ENCODE measurements around the gene TIMMDC1. TPM values are rescaled to one million over a fixed set of nuclear protein-coding genes. Genes with fewer than 3 reads are reported as not detected.

Gene TIMMDC1
- total and polyA plus RNA-seq, 10 donors: 33.0 to 85.7 (median 71.4) TPM

DNA sequence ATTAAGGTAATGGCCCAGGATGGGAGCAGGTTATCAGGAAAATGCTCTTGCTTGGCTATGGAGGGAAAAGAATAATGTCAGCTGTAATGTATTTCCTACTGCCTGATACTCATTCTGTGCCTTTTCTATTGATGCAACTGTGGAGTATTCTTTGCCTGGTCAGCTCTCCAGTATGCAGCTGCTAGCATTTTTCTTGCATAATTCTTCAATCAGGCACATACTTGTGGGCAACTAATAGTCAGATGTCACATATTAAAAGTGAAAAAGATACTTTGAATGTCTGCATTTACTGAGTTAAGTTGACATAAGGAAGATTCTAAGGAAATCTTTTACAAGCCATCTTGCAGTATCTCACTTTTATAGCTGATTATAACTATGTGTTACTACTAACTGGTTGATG is 31.5 kb downstream of the TIMMDC1 start:
- Histone ChIP-seq H3K9me3 (no peaks in the 10 kb centered on the region), H3K4me3 (no peak overlapping the region), H3K36me3 (peaks cover 0 to 34% (median under 1%) of the 10 kb centered on the region in 6 donors), H3K4me1 (peaks cover 0 to 4% (median 0%) of the 10 kb centered on the region in 6 donors), H3K27ac (no peak overlapping the region), H3K27me3 (replicated peaks in 1 of 7) (no peaks in the 10 kb centered on the region)
- no peak for DNase-seq
- intact Hi-C loops (cut with DNase I; ENCODE audit: low total_unique reads): no loop called here
- no peak for TF ChIP-seq POLR2AphosphoS5 (IDR thresholded peaks at IDR 0.05)
- TF ChIP-seq, protein P1, sequence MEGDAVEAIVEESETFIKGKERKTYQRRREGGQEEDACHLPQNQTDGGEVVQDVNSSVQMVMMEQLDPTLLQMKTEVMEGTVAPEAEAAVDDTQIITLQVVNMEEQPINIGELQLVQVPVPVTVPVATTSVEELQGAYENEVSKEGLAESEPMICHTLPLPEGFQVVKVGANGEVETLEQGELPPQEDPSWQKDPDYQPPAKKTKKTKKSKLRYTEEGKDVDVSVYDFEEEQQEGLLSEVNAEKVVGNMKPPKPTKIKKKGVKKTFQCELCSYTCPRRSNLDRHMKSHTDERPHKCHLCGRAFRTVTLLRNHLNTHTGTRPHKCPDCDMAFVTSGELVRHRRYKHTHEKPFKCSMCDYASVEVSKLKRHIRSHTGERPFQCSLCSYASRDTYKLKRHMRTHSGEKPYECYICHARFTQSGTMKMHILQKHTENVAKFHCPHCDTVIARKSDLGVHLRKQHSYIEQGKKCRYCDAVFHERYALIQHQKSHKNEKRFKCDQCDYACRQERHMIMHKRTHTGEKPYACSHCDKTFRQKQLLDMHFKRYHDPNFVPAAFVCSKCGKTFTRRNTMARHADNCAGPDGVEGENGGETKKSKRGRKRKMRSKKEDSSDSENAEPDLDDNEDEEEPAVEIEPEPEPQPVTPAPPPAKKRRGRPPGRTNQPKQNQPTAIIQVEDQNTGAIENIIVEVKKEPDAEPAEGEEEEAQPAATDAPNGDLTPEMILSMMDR (IDR thresholded peaks at IDR 0.05 in 8 of 11, conservative IDR thresholded peaks at IDR 0.05 in 3 of 11): no peak
- no peak for TF ChIP-seq POLR2A (IDR thresholded peaks at IDR 0.05)

DNA sequence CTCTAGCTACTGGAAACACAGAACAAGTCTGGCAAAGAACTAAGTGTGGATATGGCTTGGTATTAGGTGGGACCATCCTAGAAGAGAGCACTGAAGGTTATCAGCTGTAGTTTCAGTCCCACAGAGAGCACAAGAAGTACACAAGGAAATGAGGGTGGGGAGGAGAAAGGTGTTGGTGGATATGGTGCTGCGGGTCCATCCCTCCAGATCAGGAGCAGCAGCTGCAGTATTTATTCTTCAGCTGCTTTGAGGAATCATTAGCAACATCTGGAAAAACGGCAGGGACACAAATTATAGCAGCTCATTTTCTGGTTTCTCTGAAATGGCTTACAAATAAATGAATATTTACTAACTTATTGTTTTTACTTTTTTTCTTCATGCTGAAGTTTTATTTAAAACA is 32.1 kb downstream of the TIMMDC1 start:
- Histone ChIP-seq H3K36me3 (peaks cover 0 to 31% (median 0%) of the 10 kb centered on the region in 6 donors), H3K4me3 (no peak overlapping the region), H3K27me3 (replicated peaks in 1 of 7) (no peaks in the 10 kb centered on the region), H3K27ac (no peak overlapping the region), H3K4me1 (no peaks in the 10 kb centered on the region), H3K9me3 (no peaks in the 10 kb centered on the region)
- 73 to 94% (median 88%) methylated on average over 2 of the region's 2 CpGs for WGBS, 5 donors
- intact Hi-C loops (cut with DNase I; ENCODE audit: low total_unique reads): no loop called here
- DNase-seq: no peak
- TF ChIP-seq POLR2AphosphoS5 (IDR thresholded peaks at IDR 0.05) (no peak), POLR2A (IDR thresholded peaks at IDR 0.05) (no peak)
- TF ChIP-seq, protein P1 (IDR thresholded peaks at IDR 0.05 in 8 of 11, conservative IDR thresholded peaks at IDR 0.05 in 3 of 11): no peak

DNA sequence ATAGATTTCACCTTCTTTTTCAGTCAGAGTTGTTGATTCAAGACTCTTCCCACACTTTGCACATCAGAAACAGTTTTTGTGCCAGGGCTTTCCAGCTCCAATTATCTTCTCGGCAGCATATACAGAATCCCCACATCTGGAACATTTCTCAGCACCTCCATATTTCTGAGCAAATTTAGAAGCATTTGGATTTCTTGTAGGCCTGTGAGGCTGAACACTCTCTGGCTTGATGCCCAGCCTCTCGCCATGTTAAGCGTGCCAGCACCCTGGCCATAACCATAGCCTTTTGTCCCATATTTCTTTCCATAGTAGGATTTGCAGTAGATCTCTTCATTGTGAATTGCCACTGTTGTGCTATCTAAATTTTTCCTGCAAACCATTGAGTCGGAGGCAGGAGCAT is 32.8 kb downstream of the TIMMDC1 start:
- DNase-seq: no peak
- TF ChIP-seq POLR2A (IDR thresholded peaks at IDR 0.05): no peak
- TF ChIP-seq, protein P1 (IDR thresholded peaks at IDR 0.05 in 8 of 11, conservative IDR thresholded peaks at IDR 0.05 in 3 of 11): no peak
- TF ChIP-seq POLR2AphosphoS5 (IDR thresholded peaks at IDR 0.05): no peak
- peaks cover 0 to 26% (median 0%) of the 10 kb centered on the region in 6 donors for H3K36me3 ChIP-seq
- no peak overlapping the region for H3K27ac ChIP-seq
- no peaks in the 10 kb centered on the region for H3K4me1 ChIP-seq
- H3K27me3 ChIP-seq (replicated peaks in 1 of 7): no peaks in the 10 kb centered on the region
- intact Hi-C loops (cut with DNase I; ENCODE audit: low total_unique reads): no loop called here
- H3K4me3 ChIP-seq: no peak overlapping the region
- H3K9me3 ChIP-seq: no peaks in the 10 kb centered on the region
- 94 to 99% (median 98%) methylated on average over 4 of the region's 4 CpGs for WGBS, 5 donors

DNA sequence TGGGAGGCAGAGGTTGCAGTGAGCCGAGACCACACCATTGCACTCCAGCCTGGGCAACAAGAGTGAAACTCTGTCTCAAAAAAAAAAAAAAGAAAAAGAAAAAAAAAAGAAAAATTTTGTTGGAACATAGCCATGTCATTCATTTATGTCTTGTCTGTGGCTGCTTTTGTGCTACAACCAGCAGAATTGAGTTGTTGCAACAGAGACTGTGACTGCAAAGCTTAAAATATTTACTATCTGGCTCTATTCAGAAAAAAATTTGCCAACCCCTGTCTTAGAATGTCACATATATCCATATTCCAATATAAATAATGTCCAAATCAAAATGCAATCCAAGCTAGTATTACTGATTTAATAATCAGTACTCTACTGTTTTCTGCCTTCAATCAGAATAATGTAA is 35.9 kb downstream of the TIMMDC1 start:
- DNase-seq: no peak
- peaks cover 0 to 14% (median 0%) of the 10 kb centered on the region in 6 donors for H3K36me3 ChIP-seq
- intact Hi-C loops (cut with DNase I; ENCODE audit: low total_unique reads): no loop called here
- no peak for TF ChIP-seq POLR2AphosphoS5 (IDR thresholded peaks at IDR 0.05)
- no peak for TF ChIP-seq POLR2A (IDR thresholded peaks at IDR 0.05)
- TF ChIP-seq, protein P1 (IDR thresholded peaks at IDR 0.05 in 8 of 11, conservative IDR thresholded peaks at IDR 0.05 in 3 of 11): no peak
- no peak overlapping the region for H3K27ac ChIP-seq
- no peaks in the 10 kb centered on the region for H3K27me3 ChIP-seq (replicated peaks in 1 of 7)
- 85 to 93% (median 86%) methylated on average over 1 of the region's 1 CpG; no CpG with 5 or more reads in 1 of the 5 donors for WGBS, 5 donors
- no peaks in the 10 kb centered on the region for H3K9me3 ChIP-seq
- H3K4me3 ChIP-seq: no peak overlapping the region
- H3K4me1 ChIP-seq: peaks cover 0 to 3% (median 0%) of the 10 kb centered on the region in 6 donors

Data from spleen (tissue), 11 donors.